MM.1S (cell line): ENCODE measurements around the gene CD52.

Source experiments
- CTCF ChIP-seq: fragments of 300-600 bp; sonication (generic); IDR thresholded peaks from 2 replicates; pipeline ENCODE4 v1.5.1; 2016; ENCODE audit warnings: antibody characterized with exemption, low read length, mixed read lengths
- EZH2 ChIP-seq: fragments of 300-600 bp; sonication (generic); optimal IDR thresholded peaks from 2 replicates; pipeline ENCODE3; 2017; ENCODE audit warnings: low read depth, mild to moderate bottlenecking, antibody characterized with exemption, low read length, mixed read lengths
- EZH2phosphoT487 ChIP-seq: fragments of 300-600 bp; sonication (generic); IDR thresholded peaks from 2 replicates; pipeline ENCODE4 v1.6.1; 2018; ENCODE audit warnings: antibody characterized with exemption, low read length

DNA sequence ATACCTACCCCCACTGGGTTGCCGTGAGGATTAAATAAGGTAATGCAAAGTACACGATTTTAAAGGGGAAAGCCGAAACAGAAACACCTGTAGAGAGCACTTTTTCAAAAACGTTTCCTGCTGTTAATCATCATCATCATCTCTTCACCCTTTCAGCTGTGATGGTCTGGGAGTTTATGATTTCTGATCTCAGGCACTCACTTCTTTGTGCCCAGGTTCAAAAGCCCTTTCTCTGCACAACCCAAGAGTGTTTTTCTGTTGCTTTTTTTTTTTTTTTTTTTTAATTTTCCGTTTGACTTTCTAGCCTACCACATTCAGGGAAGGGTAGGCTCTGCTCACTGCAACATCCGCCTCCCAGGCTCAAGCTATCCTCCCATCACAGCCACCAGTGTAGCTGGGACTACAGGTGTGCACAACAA is 10.4 kb upstream of the CD52 start:
- TF ChIP-seq CTCF (no peak), EZH2 (no peak), EZH2phosphoT487 (no peak)
